ENCODE data around the gene CD59.

DNA sequence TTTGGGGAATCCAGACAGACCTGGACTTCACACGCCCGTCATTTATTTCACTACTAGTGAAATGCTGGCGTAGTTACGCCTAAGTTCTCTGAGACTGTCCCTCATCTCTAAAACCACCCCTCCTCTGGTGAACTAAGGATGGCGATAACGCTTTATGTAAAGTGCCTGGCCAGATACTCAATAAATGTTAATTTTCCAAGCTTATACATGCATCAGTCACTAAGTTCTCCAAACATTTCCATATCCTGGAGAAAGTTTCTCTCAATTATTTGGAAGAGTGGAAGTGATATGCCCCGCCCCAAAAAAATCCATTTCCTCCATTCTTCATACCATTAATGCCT lies 39.2 kb upstream of the CD59 start:
- TF ChIP-seq, protein P1, sequence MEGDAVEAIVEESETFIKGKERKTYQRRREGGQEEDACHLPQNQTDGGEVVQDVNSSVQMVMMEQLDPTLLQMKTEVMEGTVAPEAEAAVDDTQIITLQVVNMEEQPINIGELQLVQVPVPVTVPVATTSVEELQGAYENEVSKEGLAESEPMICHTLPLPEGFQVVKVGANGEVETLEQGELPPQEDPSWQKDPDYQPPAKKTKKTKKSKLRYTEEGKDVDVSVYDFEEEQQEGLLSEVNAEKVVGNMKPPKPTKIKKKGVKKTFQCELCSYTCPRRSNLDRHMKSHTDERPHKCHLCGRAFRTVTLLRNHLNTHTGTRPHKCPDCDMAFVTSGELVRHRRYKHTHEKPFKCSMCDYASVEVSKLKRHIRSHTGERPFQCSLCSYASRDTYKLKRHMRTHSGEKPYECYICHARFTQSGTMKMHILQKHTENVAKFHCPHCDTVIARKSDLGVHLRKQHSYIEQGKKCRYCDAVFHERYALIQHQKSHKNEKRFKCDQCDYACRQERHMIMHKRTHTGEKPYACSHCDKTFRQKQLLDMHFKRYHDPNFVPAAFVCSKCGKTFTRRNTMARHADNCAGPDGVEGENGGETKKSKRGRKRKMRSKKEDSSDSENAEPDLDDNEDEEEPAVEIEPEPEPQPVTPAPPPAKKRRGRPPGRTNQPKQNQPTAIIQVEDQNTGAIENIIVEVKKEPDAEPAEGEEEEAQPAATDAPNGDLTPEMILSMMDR (conservative IDR thresholded peaks at IDR 0.05; ENCODE audit: low read depth, low read length), result no peak
- no peak for TF ChIP-seq EZH2phosphoT487 (IDR thresholded peaks at IDR 0.05; ENCODE audit: borderline replicate concordance, low read length)
- TF ChIP-seq EZH2 (IDR thresholded peaks at IDR 0.05; ENCODE audit: low read length, unreplicated experiment), result no peak

Data from PC-3 (cell line).